OCI-LY7 (cell line): Measurements from ENCODE around the gene TEX22. TPM values are rescaled to one million over a fixed set of nuclear protein-coding genes. Genes with fewer than 3 reads are reported as not detected.

Experiments
- BruUV-seq: library from RNA; stranded (reverse); fragments of 400-500 nt; replicated peaks from 2 replicates; lab custom pipeline; 2021; lab: Mats Ljungman, UMichigan
- CTCF ChIA-PET: fragments of 300-600 bp; sonication (Branson Sonifier 250); formaldehyde crosslinking; loops from one replicate; lab custom pipeline; 2022; ENCODE audit warnings: antibody characterized with exemption; ENCODE audit not compliant: unreplicated experiment; lab: Charles Lee
- POLR2A ChIA-PET: fragments of 300-600 bp; sonication (Branson Sonifier 250); formaldehyde crosslinking; loops from one replicate; lab custom pipeline; 2022; ENCODE audit warnings: antibody characterized with exemption; lab: Charles Lee
- DNase-seq: peaks from one replicate; pipeline ENCODE4 v3.0.0-alpha.2; 2015; ENCODE audit warnings: low spot score
- H2AFZ ChIP-seq: fragments of 200-600 bp; sonication (generic), shearing (Covaris generic); 2 replicates; pipeline ENCODE4 v1.6.1; 2014; ENCODE audit warnings: mild to moderate bottlenecking, antibody characterized with exemption, low read length, moderate library complexity
- H3K27ac ChIP-seq: fragments of 200-600 bp; sonication (generic); 2 replicates; pipeline ENCODE4 v1.5.1; 2014; ENCODE audit warnings: mixed run types, low read depth, mild to moderate bottlenecking, moderate library complexity, low read length, inconsistent platforms; ENCODE audit not compliant: poor library complexity, severe bottlenecking
- H3K36me3 ChIP-seq: fragments of 200-600 bp; sonication (generic); 2 replicates; pipeline ENCODE4 v1.6.1; 2014; ENCODE audit warnings: mild to moderate bottlenecking, antibody characterized with exemption, low read length, moderate library complexity, mixed read lengths; ENCODE audit not compliant: insufficient read depth
- H3K4me1 ChIP-seq: fragments of 200-600 bp; sonication (generic); 2 replicates; pipeline ENCODE4 v1.5.1; 2014; ENCODE audit warnings: mild to moderate bottlenecking, low read length; ENCODE audit not compliant: insufficient read depth, poor library complexity, severe bottlenecking
- H3K4me2 ChIP-seq: fragments of 200-600 bp; sonication (generic); 2 replicates; pipeline ENCODE4 v1.6.1; 2014; ENCODE audit warnings: mild to moderate bottlenecking, low read length
- H3K4me3 ChIP-seq: fragments of 200-600 bp; sonication (generic); 2 replicates; pipeline ENCODE4 v1.5.1; 2014; ENCODE audit warnings: mild to moderate bottlenecking, low read depth, low read length; ENCODE audit not compliant: poor library complexity, severe bottlenecking
- H3K79me2 ChIP-seq: fragments of 200-600 bp; sonication (generic); 2 replicates; pipeline ENCODE4 v1.6.1; 2016; ENCODE audit warnings: low read depth, mild to moderate bottlenecking, low read length, moderate library complexity, mixed read lengths; ENCODE audit not compliant: insufficient read depth
- H3K9me2 ChIP-seq: fragments of 200-600 bp; sonication (generic); 2 replicates; pipeline ENCODE4 v1.6.1; 2016; ENCODE audit warnings: mild to moderate bottlenecking, low read length, mixed read lengths; ENCODE audit not compliant: insufficient read depth
- H3K9me3 ChIP-seq: fragments of 200-600 bp; sonication (generic); 2 replicates; pipeline ENCODE4 v1.6.1; 2014; ENCODE audit warnings: mild to moderate bottlenecking, mixed run types, low read length, mixed read lengths
- H4K20me1 ChIP-seq: fragments of 200-600 bp; sonication (generic); 2 replicates; pipeline ENCODE4 v1.6.1; 2014; ENCODE audit warnings: mild to moderate bottlenecking, antibody characterized with exemption, low read length, moderate library complexity, mixed read lengths; ENCODE audit not compliant: insufficient read depth
- CTCF ChIP-seq: fragments of 200-600 bp; sonication (generic); conservative IDR thresholded peaks from 2 replicates; pipeline ENCODE4 v1.5.1; 2014; ENCODE audit warnings: mild to moderate bottlenecking, antibody characterized with exemption, low read length, moderate library complexity, mixed read lengths
- EZH2phosphoT487 ChIP-seq: fragments of 200-600 bp; sonication (generic); IDR thresholded peaks from 2 replicates; pipeline ENCODE4 v1.6.1; 2018; ENCODE audit warnings: low read depth, borderline replicate concordance, mild to moderate bottlenecking, mixed run types, antibody characterized with exemption, low read length, moderate library complexity, mixed read lengths
- intact Hi-C: fragments of 100-400 bp; cut with micrococcal nuclease; formaldehyde crosslinking; loops from one replicate; pipeline ENCODE4 v1.10.0; 2022; ENCODE audit not compliant: unreplicated experiment
- total RNA-seq, 2 experiments: library from RNA; depleted of rRNA in 1 of 2; stranded (reverse); fragments of >200 nt in 1 of 2; shearing (Covaris generic) in 1 of 2; gene quantifications; 2 replicates each; pipeline ENCODE4 v1.2.3, GENCODE V29; 2014 to 2022

TEX22 gene
- total RNA-seq, 2 experiments from 2014 or later = 1.3 to 9.2 TPM

DNA sequence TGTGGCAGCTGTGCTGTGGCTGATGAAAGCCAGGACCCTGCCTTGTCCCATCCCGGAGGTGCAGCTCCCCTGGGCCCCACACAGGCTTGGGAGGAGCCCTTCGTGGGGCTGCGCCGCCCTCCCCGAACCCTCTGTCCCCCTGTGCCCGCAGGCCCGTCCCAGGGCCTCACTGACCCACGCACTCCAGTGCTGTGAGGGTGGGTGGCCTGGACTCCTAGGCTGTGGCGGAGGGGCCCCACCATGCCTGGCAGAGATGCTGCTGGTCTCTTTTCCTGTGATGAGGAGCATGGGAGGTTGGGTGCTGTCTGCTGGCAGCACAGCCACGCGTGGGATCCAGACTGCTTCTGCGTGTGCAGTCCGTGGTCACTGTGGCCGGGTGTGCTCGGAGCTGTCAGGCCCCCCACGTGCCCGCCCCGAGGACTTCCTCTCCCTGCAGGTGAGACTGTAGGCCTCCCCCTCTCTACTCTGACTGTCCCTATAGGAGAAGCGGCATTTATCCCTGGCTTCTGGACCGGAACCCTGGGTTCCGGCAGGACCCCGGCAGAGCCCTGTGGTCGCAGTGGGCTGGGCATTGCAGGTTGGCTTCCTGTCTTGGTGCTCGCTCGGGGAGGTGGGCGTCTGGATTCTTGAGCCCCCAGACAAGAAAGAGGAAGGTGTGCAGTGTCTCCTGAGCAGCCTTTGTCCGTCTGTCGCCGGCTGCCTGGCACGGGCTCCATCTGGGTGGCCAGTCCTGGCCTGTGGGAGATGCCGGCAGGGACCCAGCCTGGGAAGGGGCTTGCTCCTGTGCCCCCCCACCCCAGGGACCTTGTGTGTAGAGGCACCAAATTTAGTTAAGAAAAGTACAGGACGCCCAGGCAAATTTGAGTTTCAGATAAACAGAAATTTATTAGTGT is 23.6 kb downstream of the TEX22 start:
- POLR2A ChIA-PET = interaction anchor here (0.6 to 1.0 kb wide), 2 partner anchors 19 to 287 kb away, joined by 3 read pairs; no protein-coding TSS in a partner anchor
- Histone ChIP-seq H3K4me1 (peaks cover 28% of the 10 kb centered on the region), H3K9me2 (no peaks in the 10 kb centered on the region), H3K4me2 (peak overlapping the region; percentile 91), H3K36me3 (peaks cover 54% of the 10 kb centered on the region), H3K79me2 (peaks cover 44% of the 10 kb centered on the region), H3K27ac (no peak overlapping the region), H3K9me3 (no peaks in the 10 kb centered on the region), H4K20me1 (0 out of 2 replicates have a peak, but pooled peaks cover 5% of the 10 kb centered on the region), H3K4me3 (peak overlapping the region; percentile 100), H2AFZ (no peak overlapping the region)
- no TSS peak for BruUV-seq
- intact Hi-C loops = no loop called here
- CTCF ChIA-PET = no interaction called here
- DNase-seq = no peak
- no peak for TF ChIP-seq CTCF
- TF ChIP-seq EZH2phosphoT487 = no peak

GRCh38 chr14:105422695-105423487 is 24.6 kb downstream of the TEX22 start:
- H3K4me2 ChIP-seq = peak overlapping the region; percentile 91
- H3K36me3 ChIP-seq = peaks cover 64% of the 10 kb centered on the region
- peaks cover 48% of the 10 kb centered on the region for H3K79me2 ChIP-seq
- H4K20me1 ChIP-seq = 0 out of 2 replicates have a peak, but pooled peaks cover 5% of the 10 kb centered on the region
- no peak for TF ChIP-seq CTCF
- TF ChIP-seq EZH2phosphoT487 = no peak
- H3K4me3 ChIP-seq = no peak overlapping the region
- BruUV-seq = no TSS peak
- H3K4me1 ChIP-seq = peaks cover 28% of the 10 kb centered on the region
- intact Hi-C loops = no loop called here
- no peak for DNase-seq
- no peak overlapping the region for H2AFZ ChIP-seq
- H3K9me3 ChIP-seq = no peaks in the 10 kb centered on the region
- CTCF ChIA-PET = no interaction called here
- H3K27ac ChIP-seq = no peak overlapping the region
- POLR2A ChIA-PET = interaction anchor here (0.6 to 1.0 kb wide), 2 partner anchors 20 to 288 kb away, joined by 3 read pairs; no protein-coding TSS in a partner anchor
- no peaks in the 10 kb centered on the region for H3K9me2 ChIP-seq
